ENCODE data around the gene STX18.

The STX18 gene

DNA sequence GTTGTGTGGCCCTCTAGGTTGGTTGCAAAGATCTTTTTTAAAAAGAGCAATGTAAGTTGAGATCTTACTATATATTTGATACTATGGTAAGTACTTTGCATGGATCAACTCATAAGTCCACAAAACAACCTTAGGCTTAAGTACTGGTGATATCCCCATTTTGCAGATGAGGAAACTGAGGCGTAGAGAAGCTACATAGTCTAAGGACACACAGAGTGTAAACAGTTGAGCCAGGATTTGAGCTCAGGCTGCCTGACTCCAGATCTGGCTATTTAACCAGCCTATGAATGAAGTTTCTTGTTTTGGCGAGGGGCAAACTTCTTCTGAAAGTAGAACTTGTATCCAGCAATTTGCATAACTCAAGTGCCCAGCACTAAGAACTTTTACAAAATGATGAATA, 38.6 kb upstream of the STX18 start:
- no peak overlapping the region for H3K4me3 ChIP-seq (replicated peaks; ENCODE audit: low read depth, low read length)
- no peak for TF ChIP-seq CTCF (IDR thresholded peaks at IDR 0.05; ENCODE audit: low read depth, low read length, missing control alignments)
- no peak for DNase-seq (ENCODE audit: extremely low read depth, low read depth)

DNA sequence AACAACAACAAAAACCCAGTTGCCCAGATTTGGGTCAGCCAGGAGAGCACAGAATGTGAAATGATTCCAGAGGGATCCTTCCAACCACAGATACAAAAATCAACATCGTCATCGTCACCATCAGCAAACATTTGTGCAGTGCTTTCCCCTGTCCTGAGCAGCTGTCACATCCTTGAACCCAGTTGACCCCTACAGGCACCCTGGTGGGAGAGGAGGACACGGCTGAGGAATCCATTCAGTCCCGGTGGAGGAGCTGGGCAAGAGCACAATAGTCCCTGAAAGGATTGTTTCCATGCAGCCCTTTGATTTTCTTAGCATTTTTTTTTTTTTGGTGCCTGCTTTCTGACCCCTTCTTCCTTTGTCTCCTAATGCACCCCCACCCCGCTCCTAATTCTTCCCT, 37.1 kb upstream of the STX18 start:
- no peak for DNase-seq (ENCODE audit: extremely low read depth, low read depth)
- TF ChIP-seq CTCF (IDR thresholded peaks at IDR 0.05; ENCODE audit: low read depth, low read length, missing control alignments) = no peak
- no peak overlapping the region for H3K4me3 ChIP-seq (replicated peaks; ENCODE audit: low read depth, low read length)

DNA sequence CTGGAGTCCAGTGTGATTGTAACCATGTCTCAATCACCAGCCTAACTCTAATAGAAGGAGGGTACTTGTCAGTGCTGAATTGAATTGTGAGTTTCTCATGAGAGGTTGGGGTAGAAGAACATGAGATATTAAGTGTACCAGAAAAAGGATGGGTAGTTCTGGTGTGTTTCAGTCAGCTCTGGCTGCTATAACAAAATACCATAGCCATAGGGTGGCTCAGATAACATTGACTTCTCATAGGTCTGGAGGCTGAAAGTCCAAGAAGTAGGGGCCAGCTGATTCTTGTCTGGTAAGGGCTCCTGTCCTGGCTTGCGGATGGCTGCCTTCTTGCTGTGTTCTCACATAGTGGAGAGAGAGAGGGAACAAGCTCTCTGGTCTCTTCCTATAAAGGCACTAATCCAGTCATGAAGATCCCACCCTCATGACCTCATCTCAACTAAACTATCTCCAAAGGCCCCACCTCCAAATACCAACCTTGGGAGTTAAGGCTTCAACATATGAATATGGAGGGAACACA, 35.6 kb upstream of the STX18 start:
- DNase-seq (ENCODE audit: extremely low read depth, low read depth) = no peak
- no peak for TF ChIP-seq CTCF (IDR thresholded peaks at IDR 0.05; ENCODE audit: low read depth, low read length, missing control alignments)

DNA sequence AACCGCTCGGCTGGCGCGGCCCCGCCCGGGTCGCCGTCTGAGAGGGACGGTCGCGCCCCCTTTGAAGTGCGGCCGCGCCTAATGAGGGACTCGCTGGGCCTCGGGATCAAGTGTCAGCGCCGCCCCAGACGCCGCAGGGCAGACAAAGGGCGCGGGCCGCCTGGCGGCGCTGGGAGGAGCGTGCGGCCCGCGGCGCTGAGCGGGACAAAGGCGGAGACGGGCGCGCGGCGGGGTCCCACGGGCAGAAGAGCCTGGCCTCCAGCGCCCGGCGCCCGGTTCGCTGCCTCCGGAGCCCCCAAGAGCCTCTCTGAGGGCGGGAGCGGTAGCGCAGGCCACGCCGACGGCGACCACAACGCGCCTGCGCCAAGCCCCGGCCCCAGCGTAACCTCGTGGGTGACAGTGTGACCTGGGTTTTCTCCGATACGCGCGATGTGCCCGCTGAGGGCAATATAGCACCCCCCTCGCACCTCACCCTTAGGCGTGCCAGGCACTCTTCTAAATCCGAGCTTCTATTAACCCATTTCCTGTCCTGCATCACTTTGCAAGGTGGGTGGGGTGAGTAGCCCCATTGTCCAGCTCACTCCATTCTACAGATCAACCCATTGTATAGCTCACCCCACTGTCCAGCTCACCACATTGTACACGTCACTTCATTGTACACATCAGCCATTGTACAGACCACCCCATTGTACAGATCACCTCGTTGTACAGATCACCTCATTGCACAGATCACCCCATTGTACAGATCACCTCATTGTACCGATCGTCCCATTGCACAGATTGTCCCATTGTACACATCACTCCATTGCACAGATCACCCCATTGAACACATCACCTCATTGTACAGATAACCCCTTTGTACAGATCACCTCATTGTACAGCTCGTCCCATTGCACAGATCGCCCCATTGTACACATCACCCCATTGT, 33.7 kb upstream of the STX18 start:
- TF ChIP-seq CTCF (IDR thresholded peaks at IDR 0.05; ENCODE audit: low read depth, low read length, missing control alignments) = peak; percentile 18
- H3K4me3 ChIP-seq (replicated peaks; ENCODE audit: low read depth, low read length) = peak overlapping the region; percentile 45
- no peak for DNase-seq (ENCODE audit: extremely low read depth, low read depth)

More for the DNA sequence above, 35.6 kb upstream of the STX18 start:
- no peak overlapping the region for H3K4me3 ChIP-seq (replicated peaks; ENCODE audit: low read depth, low read length)

DNA sequence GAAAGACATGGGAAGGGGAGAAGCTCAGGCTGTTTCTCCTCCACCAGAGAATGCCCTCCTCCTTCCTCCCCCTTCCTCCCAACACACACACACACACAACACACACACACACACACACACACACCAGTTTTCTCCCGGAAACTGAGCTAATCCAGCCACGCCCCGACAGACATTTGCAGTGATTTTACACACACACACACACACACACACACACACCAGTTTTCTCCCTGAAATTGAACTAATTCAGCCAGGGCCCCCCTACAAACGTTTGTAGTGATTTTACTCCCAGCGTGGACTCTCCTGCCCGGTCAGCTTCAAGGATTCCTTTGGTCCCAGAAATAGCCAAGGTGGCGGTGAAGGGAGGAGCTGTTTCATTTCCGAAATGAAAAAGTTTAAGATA, 32.9 kb upstream of the STX18 start:
- peak overlapping the region; percentile 45 for H3K4me3 ChIP-seq (replicated peaks; ENCODE audit: low read depth, low read length)
- peak; percentile 44 for DNase-seq (ENCODE audit: extremely low read depth, low read depth)
- TF ChIP-seq CTCF (IDR thresholded peaks at IDR 0.05; ENCODE audit: low read depth, low read length, missing control alignments) = no peak

DNA sequence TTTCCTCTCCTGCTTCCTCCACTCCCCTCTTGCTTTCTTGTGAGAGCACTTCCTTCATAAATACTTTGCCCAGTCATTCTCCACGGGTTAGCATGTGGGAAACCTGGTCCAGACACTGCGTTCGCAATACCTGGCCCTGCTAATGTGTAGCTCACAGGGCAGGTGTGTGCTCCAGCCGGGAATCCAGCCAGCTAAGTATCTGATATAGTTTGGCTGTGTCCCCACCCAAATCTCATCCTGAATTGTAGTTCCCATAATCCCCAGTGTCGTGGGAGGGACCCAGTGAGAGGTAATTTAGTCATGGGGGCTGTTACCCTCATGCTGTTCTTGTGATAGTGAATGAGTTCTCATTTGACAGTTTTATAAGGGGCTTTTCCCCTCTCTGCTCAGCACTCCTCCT, 32.2 kb upstream of the STX18 start:
- TF ChIP-seq CTCF (IDR thresholded peaks at IDR 0.05; ENCODE audit: low read depth, low read length, missing control alignments) = no peak
- H3K4me3 ChIP-seq (replicated peaks; ENCODE audit: low read depth, low read length) = no peak overlapping the region
- DNase-seq (ENCODE audit: extremely low read depth, low read depth) = no peak

All from HFF-Myc (cell line).